NCI-H128 (cell line): ENCODE measurements around the gene KIF6.
"Not testable (repeated sequence)": the region's sequence is repeated elsewhere in the genome, so short reads cannot be mapped to it uniquely, and the experiment has no call there.

Source experiments
- DNase-seq: peaks from one replicate; lab custom pipeline; 2025; ENCODE audit not compliant: unreplicated experiment; lab: John Stamatoyannopoulos, UW

KIF6 gene

DNA sequence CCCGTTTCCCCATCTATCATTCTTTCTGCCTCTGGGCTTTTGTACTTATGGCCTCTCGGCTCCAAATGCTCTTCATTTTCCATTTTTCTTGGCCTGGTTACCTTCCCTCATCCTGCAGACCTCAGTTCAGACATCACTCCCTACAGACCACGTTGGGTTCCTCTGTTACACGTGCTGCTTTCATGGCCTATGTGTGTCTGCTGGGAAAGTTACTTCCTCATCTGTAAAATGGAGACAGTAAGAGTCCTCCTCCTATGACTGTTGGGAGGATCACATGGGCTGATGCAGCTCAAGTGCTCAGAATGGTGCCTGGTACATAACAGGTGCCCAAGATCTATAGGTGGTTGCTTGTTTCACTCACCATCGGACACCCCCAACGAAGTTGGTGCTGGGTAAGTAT lies 424.5 kb downstream of the KIF6 start:
- no peak for DNase-seq

DNA sequence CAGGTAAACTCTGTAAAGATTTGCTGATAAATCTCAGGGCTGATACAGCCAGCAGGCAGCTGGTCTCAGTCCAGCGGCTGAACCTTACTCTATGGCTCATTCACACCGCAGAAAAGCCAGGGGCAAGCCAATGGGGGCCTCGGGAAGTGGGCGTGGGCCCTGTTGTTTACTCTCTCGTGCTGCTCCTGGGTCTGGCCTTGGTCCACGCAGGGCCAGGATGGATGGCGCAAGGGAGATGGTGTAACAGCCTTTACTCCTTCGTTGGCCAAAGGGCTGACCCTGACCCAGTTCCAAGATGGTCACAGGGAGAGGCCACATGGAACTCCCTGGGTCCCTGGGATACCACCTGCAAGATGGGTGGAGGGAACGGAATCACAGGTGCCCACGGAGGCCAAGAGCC lies 427.1 kb downstream of the KIF6 start:
- no peak for DNase-seq

DNA sequence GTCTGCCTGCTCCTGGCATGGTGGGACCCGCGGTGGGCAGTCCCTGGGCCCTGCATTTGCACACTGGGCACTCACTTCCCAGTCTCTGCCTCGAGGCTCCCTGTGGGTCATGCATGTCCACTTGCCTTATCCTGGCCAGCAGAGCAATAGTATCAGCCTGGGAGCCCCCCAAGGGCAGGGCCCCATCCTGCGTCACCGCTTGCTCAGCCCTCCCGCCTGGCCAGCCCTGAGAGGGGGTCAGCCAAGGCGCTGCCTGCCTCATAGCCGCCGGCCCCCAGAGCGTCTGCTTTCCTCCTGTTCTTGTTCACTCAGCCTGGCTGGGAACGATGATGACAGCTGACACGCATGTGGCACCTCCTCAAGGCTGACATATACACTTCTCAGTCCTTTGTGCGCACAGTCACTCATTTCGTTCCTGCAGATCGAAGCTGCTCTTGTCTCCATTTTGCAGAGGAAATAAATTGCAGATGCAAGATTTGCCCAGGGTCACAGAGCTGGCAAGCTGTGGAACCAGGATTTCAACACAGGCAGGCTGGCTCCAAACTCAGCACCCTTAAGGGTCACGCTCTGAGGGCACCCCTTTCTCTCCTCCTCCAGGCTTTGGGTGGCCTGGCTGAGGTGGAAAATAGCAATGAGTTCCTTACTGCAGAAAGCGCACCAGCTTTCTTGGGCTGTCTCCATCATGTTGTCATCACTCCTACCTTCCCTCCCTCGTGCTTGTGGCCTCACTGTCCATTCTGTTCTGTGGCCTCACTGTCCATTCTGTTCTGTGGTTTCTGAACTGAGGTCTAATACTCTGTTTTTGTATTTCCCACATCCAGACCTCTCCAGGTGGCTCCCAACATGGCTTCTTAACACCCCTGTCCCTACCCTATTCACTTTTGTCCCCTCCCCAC lies 428.2 kb downstream of the KIF6 start:
- no peak for DNase-seq

DNA sequence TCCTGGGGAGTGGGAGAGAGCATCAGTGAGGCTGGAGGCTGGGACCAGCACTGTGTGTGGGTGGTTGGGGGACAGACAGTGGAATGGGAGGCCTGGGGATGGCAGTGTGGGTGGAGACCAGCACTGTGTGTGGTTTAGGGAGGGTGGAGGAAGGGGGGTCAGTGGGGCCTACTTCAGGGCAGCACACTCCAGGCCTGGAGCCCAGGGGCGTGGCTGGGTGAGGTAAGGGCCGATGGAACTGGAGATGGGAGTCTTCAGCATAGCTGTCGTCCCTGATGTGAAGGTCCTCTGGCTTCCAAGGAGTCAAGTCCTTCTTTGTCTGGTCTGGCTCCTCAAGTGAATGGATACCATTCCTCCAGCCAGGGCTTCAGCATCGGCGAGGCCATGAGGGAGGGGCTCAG lies 429.6 kb downstream of the KIF6 start:
- no peak for DNase-seq

DNA sequence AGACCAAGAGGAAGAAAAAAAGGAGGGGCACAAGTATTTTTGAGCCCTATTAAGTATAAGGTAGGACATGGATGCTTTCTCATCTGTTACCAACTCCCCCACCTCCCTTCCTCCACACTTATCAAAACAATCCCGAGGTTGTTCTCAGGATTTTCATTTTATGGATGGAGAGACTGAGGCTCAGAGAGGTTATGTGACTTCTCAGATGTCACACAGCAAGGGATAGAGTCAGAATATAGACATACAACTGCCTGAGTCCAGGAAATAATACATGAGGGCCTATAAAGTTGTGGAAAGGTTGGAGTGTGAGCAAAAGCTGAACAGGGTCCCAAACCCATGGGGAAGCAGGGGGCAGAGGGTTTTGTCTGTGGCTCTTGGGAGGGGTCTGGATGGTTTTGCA lies 430.3 kb downstream of the KIF6 start:
- no peak for DNase-seq

DNA sequence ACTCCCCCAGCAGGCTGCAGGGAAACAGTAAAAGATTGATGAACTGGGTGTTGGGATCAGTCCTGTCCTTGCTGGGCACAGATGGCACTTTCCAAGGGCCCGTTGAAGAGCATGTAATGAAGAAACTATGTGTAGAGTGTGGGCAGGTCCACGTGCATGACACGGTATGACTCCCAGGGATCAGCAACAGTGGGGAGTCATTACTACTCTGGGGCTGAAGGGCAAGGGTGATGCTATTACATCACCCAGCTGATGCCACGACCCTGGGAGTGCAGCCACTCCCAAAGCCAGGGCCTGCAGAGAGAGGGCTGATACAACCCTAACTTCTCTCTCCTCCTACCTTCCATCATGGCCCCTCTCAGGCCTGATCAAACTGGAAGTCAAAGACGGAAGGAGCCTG lies 431.1 kb downstream of the KIF6 start:
- DNase-seq = no peak

DNA sequence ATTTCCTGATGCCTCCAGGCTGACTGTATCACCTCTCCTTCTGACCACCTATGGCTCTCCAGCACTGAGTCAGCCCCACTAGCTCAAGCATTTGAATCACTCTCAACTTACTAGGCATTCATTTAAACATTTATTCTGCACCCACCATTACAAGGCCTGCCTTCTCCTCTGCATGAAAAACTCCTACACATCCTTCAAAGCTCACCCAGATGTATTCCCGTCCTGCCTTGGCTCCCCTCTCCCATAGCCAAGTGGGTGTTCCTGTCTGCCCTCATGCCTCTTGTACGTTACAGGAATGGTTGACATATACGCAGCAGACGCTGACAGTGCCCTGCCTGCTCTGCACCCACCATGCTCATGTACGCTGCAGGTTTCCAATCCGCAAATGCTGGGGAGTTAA lies 432.6 kb downstream of the KIF6 start:
- no peak for DNase-seq

DNA sequence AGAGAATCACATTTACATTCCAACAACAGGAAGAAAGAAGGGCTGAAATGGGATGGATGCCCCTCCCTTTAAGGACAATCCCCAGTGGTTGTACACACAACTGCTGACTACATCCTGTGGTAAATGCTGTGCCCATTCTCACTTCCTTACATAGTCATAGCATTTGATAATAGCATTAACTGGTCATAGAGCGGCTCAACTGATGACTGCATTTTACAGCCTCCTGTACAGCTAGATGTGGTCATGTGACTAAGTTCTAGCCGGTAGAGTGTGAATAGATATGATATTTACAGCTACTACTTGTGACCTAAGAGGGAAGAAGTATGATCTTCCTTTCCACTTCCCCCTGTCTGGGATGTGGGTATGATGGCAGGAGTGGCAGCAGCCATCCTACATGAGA lies 435.7 kb downstream of the KIF6 start:
- DNase-seq = no peak

DNA sequence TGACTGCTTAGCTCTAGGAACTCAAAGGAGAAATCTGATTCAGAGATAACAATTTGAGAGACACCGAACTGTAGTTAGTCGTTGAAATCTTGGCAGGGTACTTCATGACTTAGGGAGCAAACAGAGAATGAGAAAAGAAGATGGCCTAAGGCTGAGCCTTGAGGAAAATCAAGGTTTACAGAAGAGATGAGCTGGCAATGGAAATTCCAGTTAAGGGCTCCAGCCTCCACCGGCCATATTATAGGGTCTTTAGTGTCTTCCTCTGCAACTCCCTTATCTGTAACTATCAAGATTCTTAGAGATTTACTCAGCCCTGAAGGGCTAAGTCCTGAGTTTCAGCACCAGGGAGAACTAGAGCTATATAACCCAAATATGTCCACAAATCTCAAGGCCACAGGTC lies 437.6 kb downstream of the KIF6 start:
- DNase-seq = no peak

DNA sequence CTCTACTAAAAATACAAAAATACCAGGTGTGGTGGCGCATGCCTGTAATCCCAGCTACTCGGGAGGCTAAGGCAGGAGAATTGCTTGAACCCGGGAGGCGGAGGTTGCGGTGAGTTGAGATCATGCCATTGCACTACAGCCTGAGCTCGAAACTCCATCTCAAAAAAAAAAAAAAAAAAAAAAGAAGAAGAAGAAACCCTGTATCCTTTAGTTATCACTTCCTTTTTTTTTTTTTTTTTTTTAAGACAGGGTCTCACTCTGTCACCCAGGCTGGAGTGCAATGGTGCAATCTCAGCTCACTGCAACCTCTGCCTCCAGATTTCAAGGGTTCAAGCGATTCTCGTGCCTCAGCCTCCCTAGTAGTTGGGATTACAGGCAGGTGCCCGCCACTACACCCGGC lies 438.6 kb downstream of the KIF6 start:
- DNase-seq = not testable (repeated sequence)

DNA sequence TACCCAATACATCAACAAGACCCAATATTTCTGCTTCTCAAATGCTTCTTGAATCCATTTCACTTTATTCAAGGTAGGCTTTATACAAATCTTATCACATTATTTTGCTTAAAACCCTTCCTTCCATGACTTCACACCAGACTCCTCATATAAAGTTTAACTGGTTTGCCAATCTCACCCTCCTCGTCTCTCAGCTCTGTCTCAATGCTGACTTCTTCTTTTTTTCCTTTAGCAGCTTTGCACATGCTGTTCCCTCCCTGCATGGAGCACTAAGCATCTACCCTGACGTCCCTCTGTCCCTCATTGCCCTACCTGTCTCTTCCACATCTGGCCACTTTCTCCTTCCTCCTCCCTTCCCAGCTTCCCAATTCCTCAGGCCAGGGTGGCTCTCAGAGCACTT lies 442.4 kb downstream of the KIF6 start:
- no peak for DNase-seq

DNA sequence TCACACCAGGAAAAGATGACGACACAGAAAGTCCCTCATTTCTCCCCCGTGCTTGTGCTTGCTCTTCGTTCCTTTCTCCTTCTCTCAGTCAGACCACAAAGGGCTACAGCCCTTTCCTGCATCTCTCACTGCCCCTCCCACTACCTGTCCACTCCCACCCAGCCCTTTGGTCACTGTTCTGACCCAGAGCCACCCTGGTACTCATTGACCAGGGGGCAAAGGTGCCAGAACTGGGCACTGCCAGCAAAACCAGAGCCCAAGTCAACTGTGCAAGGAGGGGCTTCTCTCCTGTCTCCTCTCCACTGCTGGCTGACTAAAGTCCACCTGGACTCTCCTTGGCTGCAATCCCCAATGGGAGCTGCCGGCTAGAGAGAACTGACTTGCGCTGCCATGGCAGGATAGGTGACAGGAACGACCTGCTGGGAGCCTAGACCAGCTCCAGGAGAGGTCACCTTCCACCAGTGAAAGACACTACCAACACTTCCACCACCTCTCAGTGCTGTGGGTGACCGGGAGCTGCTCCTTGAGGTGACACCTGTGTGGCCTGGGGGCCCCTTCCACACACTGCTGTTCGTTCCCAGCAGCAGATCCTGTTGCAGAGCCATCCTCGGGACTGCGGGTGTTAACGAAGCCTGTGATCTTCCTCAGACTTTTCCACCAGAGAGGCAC lies 443.8 kb downstream of the KIF6 start:
- no peak for DNase-seq

DNA sequence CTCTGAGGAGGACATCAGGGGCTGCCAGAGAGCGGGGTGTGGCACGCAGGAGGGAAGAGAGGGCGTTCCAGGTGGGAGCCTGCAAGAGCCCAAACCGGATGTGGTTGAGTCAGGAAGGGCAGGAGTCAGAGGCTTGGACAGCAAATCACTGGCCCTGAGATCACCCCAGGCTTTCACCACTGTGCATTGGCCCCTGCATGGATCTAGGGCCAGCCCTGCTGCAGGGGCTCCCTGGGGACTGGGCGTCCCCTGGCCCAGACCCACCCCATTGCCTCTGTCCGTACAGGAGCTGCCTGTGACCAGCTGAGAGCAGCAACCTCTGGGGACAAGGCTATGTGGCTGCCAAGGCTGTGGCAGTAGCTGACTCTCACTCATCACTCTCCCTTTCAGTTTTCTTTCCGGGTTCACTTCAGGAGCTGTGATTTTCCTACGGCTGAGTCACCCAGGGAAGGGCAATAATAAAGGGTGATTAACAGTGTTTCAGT lies 444.9 kb downstream of the KIF6 start:
- no peak for DNase-seq
